Lower lobe of right lung (tissue), 2 donors: ENCODE results near the gene NFX1. TPM values are rescaled to one million over a fixed set of nuclear protein-coding genes. Genes with fewer than 3 reads are reported as not detected.
"Not testable (repeated sequence)": the region's sequence is repeated elsewhere in the genome, so short reads cannot be mapped to it uniquely, and the experiment has no call there.

Experiments used
- ATAC-seq, 2 donors: fragments of 200-7000 bp; cut with Tn5 transposase; one replicate each; pipeline ENCODE4 v1.9.1; 2020 to 2022; ENCODE audit warnings: mild to moderate bottlenecking in 2 of 2, moderate library complexity in 2 of 2
- DNase-seq: peaks from one replicate; pipeline ENCODE4 v3.0.0-alpha.2; 2020
- H3K27ac ChIP-seq: fragments of 200-600 bp; one replicate; pipeline ENCODE4 v1.8.0; 2022
- H3K27me3 ChIP-seq: fragments of 200-600 bp; one replicate; pipeline ENCODE4 v1.8.0; 2022; ENCODE audit warnings: low read depth
- H3K36me3 ChIP-seq: fragments of 200-600 bp; one replicate; pipeline ENCODE4 v1.8.0; 2022; ENCODE audit warnings: mild to moderate bottlenecking
- H3K4me1 ChIP-seq: fragments of 200-600 bp; one replicate; pipeline ENCODE4 v1.8.0; 2022
- H3K4me3 ChIP-seq: fragments of 200-600 bp; one replicate; pipeline ENCODE4 v1.8.0; 2022; ENCODE audit warnings: mild to moderate bottlenecking
- H3K9me3 ChIP-seq: fragments of 200-600 bp; one replicate; pipeline ENCODE4 v1.8.0; 2022
- intact Hi-C: fragments of 100-400 bp; cut with DNase I; formaldehyde crosslinking; loops from one replicate; pipeline ENCODE4 v1.11.0; 2022
- total RNA-seq: library from RNA; stranded (reverse); fragmentation: NEBNext Ultra II Directional; extraction: Animal tissue kit (Norgen Biotek cat#: 25700); gene quantifications from one replicate; pipeline ENCODE4 v1.2.1, GENCODE V29; 2021
- TF ChIP-seq, protein P1 (sequence below): fragments of 200-600 bp; IDR thresholded peaks from one replicate; pipeline ENCODE4 v1.8.0; 2022; ENCODE audit warnings: antibody characterized with exemption, mild to moderate bottlenecking
- donor health status: DM: no; HTN: yes; CAD: no; lungs with severe emphysema.

The NFX1 gene
- total RNA-seq, 1 donor from 2014 or later = 36.2 TPM

DNA sequence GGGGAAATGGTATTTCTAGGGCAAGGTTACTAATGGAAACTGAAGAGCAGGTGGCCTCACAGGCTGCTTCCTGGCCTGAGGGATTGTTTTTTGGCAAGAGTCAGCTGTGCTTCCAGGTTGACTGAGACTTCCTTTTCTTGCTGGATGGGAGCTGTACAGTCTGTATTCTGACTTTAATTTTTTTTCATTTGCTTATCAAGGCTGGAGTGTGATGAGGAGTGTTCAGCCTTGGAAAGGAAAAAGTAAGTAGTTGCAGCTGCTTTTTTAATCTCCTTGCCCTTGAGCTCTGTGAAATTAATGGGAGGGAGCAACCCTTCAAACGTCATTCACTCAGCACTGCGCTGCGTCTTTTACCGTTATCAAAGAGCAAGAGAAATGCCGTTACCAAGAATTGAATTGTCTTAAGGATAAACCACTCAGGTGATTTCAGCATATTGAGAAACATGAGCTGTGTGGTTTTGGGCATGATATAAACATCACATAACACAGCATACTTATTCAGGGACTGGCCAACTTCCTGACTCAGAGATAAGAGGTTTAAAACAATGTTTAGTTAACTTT lies 64.4 kb downstream of the NFX1 start:
- peaks cover 11% of the 10 kb centered on the region for H3K4me1 ChIP-seq
- DNase-seq (no peak), ATAC-seq (peak; percentile 47 to 76)
- intact Hi-C loops = no loop called here
- H3K4me3 ChIP-seq = no peak overlapping the region
- peaks cover 18% of the 10 kb centered on the region for H3K36me3 ChIP-seq
- no peaks in the 10 kb centered on the region for H3K9me3 ChIP-seq
- H3K27me3 ChIP-seq = no peaks in the 10 kb centered on the region
- TF ChIP-seq, protein P1, sequence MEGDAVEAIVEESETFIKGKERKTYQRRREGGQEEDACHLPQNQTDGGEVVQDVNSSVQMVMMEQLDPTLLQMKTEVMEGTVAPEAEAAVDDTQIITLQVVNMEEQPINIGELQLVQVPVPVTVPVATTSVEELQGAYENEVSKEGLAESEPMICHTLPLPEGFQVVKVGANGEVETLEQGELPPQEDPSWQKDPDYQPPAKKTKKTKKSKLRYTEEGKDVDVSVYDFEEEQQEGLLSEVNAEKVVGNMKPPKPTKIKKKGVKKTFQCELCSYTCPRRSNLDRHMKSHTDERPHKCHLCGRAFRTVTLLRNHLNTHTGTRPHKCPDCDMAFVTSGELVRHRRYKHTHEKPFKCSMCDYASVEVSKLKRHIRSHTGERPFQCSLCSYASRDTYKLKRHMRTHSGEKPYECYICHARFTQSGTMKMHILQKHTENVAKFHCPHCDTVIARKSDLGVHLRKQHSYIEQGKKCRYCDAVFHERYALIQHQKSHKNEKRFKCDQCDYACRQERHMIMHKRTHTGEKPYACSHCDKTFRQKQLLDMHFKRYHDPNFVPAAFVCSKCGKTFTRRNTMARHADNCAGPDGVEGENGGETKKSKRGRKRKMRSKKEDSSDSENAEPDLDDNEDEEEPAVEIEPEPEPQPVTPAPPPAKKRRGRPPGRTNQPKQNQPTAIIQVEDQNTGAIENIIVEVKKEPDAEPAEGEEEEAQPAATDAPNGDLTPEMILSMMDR = no peak
- H3K27ac ChIP-seq = no peak overlapping the region

DNA sequence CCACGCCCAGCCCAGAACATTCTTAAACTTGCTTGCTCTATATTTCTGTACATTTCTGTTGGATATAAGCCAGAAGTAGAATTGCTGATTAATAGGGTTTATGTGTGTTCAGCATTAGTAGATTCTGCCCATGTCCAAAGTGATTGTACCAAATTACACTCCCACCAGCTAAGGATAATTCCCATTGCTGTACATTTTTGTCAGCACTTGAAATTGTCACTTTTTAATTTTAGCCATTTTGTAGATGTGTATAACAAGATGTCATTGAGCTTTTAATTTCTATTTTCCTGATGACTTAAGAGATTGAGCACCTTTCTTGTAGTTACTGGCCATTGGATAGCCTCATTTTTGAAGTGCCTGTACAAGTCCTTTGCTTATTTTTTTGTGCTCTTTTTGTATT lies 65.6 kb downstream of the NFX1 start:
- Histone ChIP-seq H3K36me3 (peaks cover 18% of the 10 kb centered on the region), H3K9me3 (no peaks in the 10 kb centered on the region)
- intact Hi-C loops = no loop called here

DNA sequence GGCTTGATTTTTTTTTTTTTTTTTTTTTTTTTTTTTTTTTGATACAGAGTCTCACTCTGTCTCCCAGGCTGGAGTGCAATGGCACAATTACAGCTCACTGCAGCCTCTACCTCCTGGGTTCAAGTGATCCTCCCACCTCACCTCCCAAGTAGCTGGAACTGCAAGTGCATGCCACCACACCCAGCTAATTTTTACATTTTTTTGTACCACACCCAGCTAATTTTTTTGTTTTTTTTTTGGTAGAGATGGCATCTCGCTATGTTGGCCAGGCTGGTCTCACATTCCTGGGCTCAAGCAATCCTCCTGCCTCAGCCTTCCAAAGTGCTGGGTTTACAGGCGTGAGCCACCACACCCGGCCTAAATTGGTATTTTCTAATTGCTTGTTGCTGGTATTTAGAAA lies 68.3 kb downstream of the NFX1 start:
- H3K27ac ChIP-seq, H3K27me3 ChIP-seq, H3K9me3 ChIP-seq, H3K4me3 ChIP-seq, intact Hi-C loops, DNase-seq, ATAC-seq: not testable (repeated sequence)
- peaks cover 24% of the 10 kb centered on the region for H3K36me3 ChIP-seq
- peaks cover 11% of the 10 kb centered on the region for H3K4me1 ChIP-seq

More for the DNA sequence above, 65.6 kb downstream of the NFX1 start:
- no peak overlapping the region for H3K27ac ChIP-seq
- peaks cover 11% of the 10 kb centered on the region for H3K4me1 ChIP-seq
- ATAC-seq = no peak
- H3K4me3 ChIP-seq = no peak overlapping the region
- TF ChIP-seq, protein P1 = no peak
- H3K27me3 ChIP-seq = no peaks in the 10 kb centered on the region
- DNase-seq = no peak

DNA sequence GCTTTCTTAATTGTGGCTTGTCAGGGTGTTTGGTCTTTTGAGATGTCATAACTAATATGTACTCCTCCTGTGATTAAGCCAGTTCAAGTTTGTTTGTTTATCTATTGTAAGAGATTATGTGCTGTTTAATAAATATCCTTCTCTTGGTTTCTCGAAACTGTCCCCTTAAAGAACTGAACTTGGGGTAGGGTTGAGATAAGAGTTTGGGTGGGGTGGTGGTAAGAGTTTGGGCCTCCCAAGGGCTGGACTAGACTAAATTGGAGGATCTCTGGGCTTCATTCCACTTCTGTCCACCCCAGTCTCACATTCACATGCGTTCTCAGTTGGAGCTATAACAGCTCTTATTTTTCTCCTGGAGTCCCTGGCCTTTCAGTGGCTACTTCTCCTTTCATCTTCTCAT lies 73.8 kb downstream of the NFX1 start:
- TF ChIP-seq, protein P1 = no peak
- peaks cover 64% of the 10 kb centered on the region for H3K36me3 ChIP-seq
- no peaks in the 10 kb centered on the region for H3K27me3 ChIP-seq
- DNase-seq = no peak
- H3K9me3 ChIP-seq = no peaks in the 10 kb centered on the region
- no peaks in the 10 kb centered on the region for H3K4me1 ChIP-seq
- no peak for ATAC-seq
- no peak overlapping the region for H3K4me3 ChIP-seq
- H3K27ac ChIP-seq = no peak overlapping the region
- intact Hi-C loops = no loop called here

DNA sequence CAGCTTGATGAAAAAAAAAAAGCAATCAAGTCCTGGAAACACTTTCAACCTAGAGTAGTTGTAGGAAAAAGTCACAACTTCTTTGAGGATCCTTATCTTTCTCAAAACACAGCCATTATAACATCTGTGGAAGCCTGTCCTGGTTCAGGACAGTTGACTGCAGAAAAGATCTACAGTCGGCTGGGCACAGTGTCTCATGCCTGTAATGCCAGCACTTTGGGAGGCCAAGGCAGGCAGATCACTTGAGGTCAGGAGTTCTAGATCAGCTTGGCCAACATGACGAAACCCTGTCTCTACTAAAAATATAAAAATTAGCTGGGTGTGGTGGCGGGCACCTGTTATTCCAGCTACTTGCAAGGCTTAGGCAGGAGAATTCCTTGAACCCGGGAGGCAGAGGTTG lies 74.5 kb downstream of the NFX1 start:
- H3K36me3 ChIP-seq = peaks cover 70% of the 10 kb centered on the region
- H3K4me3 ChIP-seq, DNase-seq, ATAC-seq, H3K9me3 ChIP-seq, H3K27ac ChIP-seq, intact Hi-C loops, H3K27me3 ChIP-seq, H3K4me1 ChIP-seq: not testable (repeated sequence)

DNA sequence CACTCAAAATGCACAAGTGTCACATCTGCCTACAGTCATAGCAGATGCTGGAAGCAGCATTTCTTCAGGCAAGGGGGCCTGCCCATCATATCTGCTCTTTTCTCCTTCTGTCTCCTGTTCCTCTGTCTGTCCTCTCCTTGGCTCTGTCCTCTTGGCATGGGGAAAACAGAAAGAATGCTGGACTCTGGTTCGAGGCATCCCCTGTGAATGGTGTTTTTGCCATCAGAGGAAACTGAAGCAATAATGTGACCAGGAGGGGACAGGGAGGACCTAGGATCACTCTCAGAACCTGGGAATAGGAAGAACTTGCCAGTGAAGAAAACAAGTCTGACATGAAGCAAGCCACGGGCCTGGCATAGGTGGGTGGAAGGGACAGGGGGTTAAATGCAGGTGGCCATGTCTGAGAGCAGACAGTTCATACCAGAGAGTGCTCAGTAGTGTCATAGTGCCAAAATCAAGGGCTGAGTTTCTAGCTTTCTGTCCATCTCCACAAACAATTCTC lies 76.7 kb downstream of the NFX1 start:
- intact Hi-C loops = no loop called here
- H3K27me3 ChIP-seq = no peaks in the 10 kb centered on the region
- no peak overlapping the region for H3K4me3 ChIP-seq
- peaks cover 92% of the 10 kb centered on the region for H3K36me3 ChIP-seq
- ATAC-seq = no peak
- H3K9me3 ChIP-seq = no peaks in the 10 kb centered on the region
- H3K4me1 ChIP-seq = no peaks in the 10 kb centered on the region
- no peak overlapping the region for H3K27ac ChIP-seq
- DNase-seq = no peak
- TF ChIP-seq, protein P1 = no peak
